ENCODE results near the gene SLC6A12.
A peak's percentile ranks its signal among the peaks of the same experiment; 100 is the strongest.
"Not testable (repeated sequence)": the region's sequence is repeated elsewhere in the genome, so short reads cannot be mapped to it uniquely, and the experiment has no call there.

SLC6A12 gene

GRCh38 chr12:198705-199104, 15.3 kb downstream of the SLC6A12 start:
- DNase-seq (ENCODE audit: low read depth in 2 of 3, low spot score in 1 of 3): no peak

- no peak for DNase-seq (ENCODE audit: low read depth in 2 of 3, low spot score in 1 of 3)
These were observed 15.9 kb downstream of the SLC6A12 start for GRCh38 chr12:197911-198695.

- DNase-seq (ENCODE audit: low read depth in 2 of 3, low spot score in 1 of 3): no peak
These were observed 16.6 kb downstream of the SLC6A12 start for GRCh38 chr12:197347-197746.

- DNase-seq (ENCODE audit: low read depth in 2 of 3, low spot score in 1 of 3): no peak
These were observed 17.5 kb downstream of the SLC6A12 start for GRCh38 chr12:196436-196835.

- DNase-seq (ENCODE audit: low read depth in 2 of 3, low spot score in 1 of 3): no peak
These were observed 18.0 kb downstream of the SLC6A12 start for GRCh38 chr12:195951-196350.

- DNase-seq (ENCODE audit: low read depth in 2 of 3, low spot score in 1 of 3): no peak
These were observed 18.8 kb downstream of the SLC6A12 start for GRCh38 chr12:195156-195555.

GRCh38 chr12:194276-194675, 19.7 kb downstream of the SLC6A12 start:
- DNase-seq (ENCODE audit: low read depth in 2 of 3, low spot score in 1 of 3): no peak

- DNase-seq (ENCODE audit: low read depth in 2 of 3, low spot score in 1 of 3): no peak
These were observed 20.7 kb downstream of the SLC6A12 start for GRCh38 chr12:193261-193660.

GRCh38 chr12:191541-191940, 22.4 kb downstream of the SLC6A12 start:
- no peak for DNase-seq (ENCODE audit: low read depth in 2 of 3, low spot score in 1 of 3)

GRCh38 chr12:190881-191280, 23.1 kb downstream of the SLC6A12 start:
- no peak for DNase-seq (ENCODE audit: low read depth in 2 of 3, low spot score in 1 of 3)

GRCh38 chr12:189622-189962, 24.4 kb downstream of the SLC6A12 start:
- no peak for DNase-seq (ENCODE audit: low read depth in 2 of 3, low spot score in 1 of 3)

GRCh38 chr12:188910-189621, 24.9 kb downstream of the SLC6A12 start:
- peak; percentile 17 to 34 (median 33) for DNase-seq (ENCODE audit: low read depth in 2 of 3, low spot score in 1 of 3)

GRCh38 chr12:187986-188909, 25.7 kb downstream of the SLC6A12 start:
- not testable (repeated sequence) for DNase-seq (ENCODE audit: low read depth in 2 of 3, low spot score in 1 of 3)

GRCh38 chr12:186006-186625, 27.8 kb downstream of the SLC6A12 start:
- no peak for DNase-seq (ENCODE audit: low read depth in 2 of 3, low spot score in 1 of 3)

GRCh38 chr12:185576-185955, 28.4 kb downstream of the SLC6A12 start:
- no peak for DNase-seq (ENCODE audit: low read depth in 2 of 3, low spot score in 1 of 3)

GRCh38 chr12:184811-185575, 29.0 kb downstream of the SLC6A12 start:
- no peak for DNase-seq (ENCODE audit: low read depth in 2 of 3, low spot score in 1 of 3)

- no peak for DNase-seq (ENCODE audit: low read depth in 2 of 3, low spot score in 1 of 3)
These were observed 31.5 kb downstream of the SLC6A12 start for GRCh38 chr12:182381-182892.

- no peak for DNase-seq (ENCODE audit: low read depth in 2 of 3, low spot score in 1 of 3)
These were observed 32.0 kb downstream of the SLC6A12 start for GRCh38 chr12:181921-182320.

GRCh38 chr12:180445-180844, 33.5 kb downstream of the SLC6A12 start:
- DNase-seq (ENCODE audit: low read depth in 2 of 3, low spot score in 1 of 3): no peak

- DNase-seq (ENCODE audit: low read depth in 2 of 3, low spot score in 1 of 3): no peak
These were observed 34.1 kb downstream of the SLC6A12 start for GRCh38 chr12:179885-180284.
